ENCODE results near the gene TP63. TPM values are rescaled to one million over a fixed set of nuclear protein-coding genes. Genes with fewer than 3 reads are reported as not detected.

The TP63 gene
- total and polyA plus RNA-seq, 2 donors (not counting 3 experiments of a cell fraction or from before 2014, with no cell fraction given): not detected

- no peak overlapping the region for H3K4me2 ChIP-seq (ENCODE audit: insufficient read depth, low read length)
- dilution Hi-C loops (cut with MboI; ENCODE audit: extremely low pct_ligation_motif_present, low sequenced_read_pairs): no loop called here
- H2AFZ ChIP-seq (ENCODE audit: low read depth, low read length): no peak overlapping the region
- POLR2A ChIA-PET: no interaction called here
- CTCF ChIA-PET: interaction anchor here (0.9 to 1.3 kb wide), 3 partner anchors 8 to 139 kb away, joined by 3 read pairs; no protein-coding TSS in a partner anchor
- no peak for FAIRE-seq
- no peak overlapping the region for H3K27ac ChIP-seq (ENCODE audit: insufficient read depth, low read depth, low read length)
- H3K36me3 ChIP-seq (ENCODE audit: control insufficient read depth in 2 of 2, extremely low read depth in 1 of 2, insufficient read depth in 2 of 2, low read length in 2 of 2): no peaks in the 10 kb centered on the region
- no peaks in the 10 kb centered on the region for H3K4me1 ChIP-seq (ENCODE audit: control insufficient read depth, extremely low read depth, insufficient read depth, low read length)
- H3K9ac ChIP-seq (replicated peaks; ENCODE audit: extremely low read depth, insufficient read depth, low read length): no peak overlapping the region
- H3K9me3 ChIP-seq (replicated peaks; ENCODE audit: control insufficient read depth, insufficient read depth, low read length): no peaks in the 10 kb centered on the region
- H4K20me1 ChIP-seq (replicated peaks; ENCODE audit: control insufficient read depth, extremely low read depth, insufficient read depth, low read length): no peaks in the 10 kb centered on the region
- no peaks in the 10 kb centered on the region for H3K9me1 ChIP-seq (replicated peaks; ENCODE audit: control insufficient read depth, extremely low read depth, insufficient read depth, low read length)
- no peak overlapping the region for H3K4me3 ChIP-seq (replicated peaks in 1 of 3; ENCODE audit: insufficient read depth in 1 of 3, low read depth in 1 of 3, low read length in 3 of 3)
- BruUV-seq (replicated peaks): no TSS peak
- H3K27me3 ChIP-seq (ENCODE audit: control insufficient read depth in 2 of 2, insufficient read depth in 2 of 2, low read length in 2 of 2): no peaks in the 10 kb centered on the region
- no peaks in the 10 kb centered on the region for H3K79me2 ChIP-seq (ENCODE audit: control insufficient read depth, insufficient read depth, low read length)
- no peak for TF ChIP-seq CTCF (IDR thresholded peaks at IDR 0.05; ENCODE audit: extremely low read depth in 1 of 2, insufficient read depth in 1 of 2, low read depth in 1 of 2, low read length in 2 of 2)
- TF ChIP-seq JUN (IDR thresholded peaks at IDR 0.05; ENCODE audit: borderline replicate concordance, insufficient read depth, insufficient read length, low read depth): no peak
- no peak for TF ChIP-seq MAX (IDR thresholded peaks at IDR 0.05; ENCODE audit: insufficient read depth, insufficient read length)
- no peak for TF ChIP-seq EZH2 (IDR thresholded peaks at IDR 0.05; ENCODE audit: borderline replicate concordance, low read depth, low read length, severe bottlenecking)
- no peak for TF ChIP-seq POLR2AphosphoS5 (IDR thresholded peaks at IDR 0.05; ENCODE audit: insufficient read depth, low read depth, low read length)
- intact Hi-C loops (cut with micrococcal nuclease): no loop called here
- DNase-seq (ENCODE audit: low read depth, low spot score): no peak
Measured at GRCh38 chr3:189809583-189809982, 178.4 kb downstream of the TP63 start.

All from endothelial cell of umbilical vein (primary cell).